Nephron progenitor cell (in vitro differentiated cells): Measurements from ENCODE around the gene CCDC92.

ENCODE experiments used
- DNase-seq: peaks from one replicate; pipeline ENCODE4 v3.0.0; 2021
- H3K27ac Mint-ChIP-seq: 2 replicates; pipeline ENCODE4 v1.8.0; 2021; ENCODE audit warnings: mild to moderate bottlenecking, moderate library complexity, mixed read lengths
- H3K27me3 Mint-ChIP-seq: 2 replicates; pipeline ENCODE4 v1.8.0; 2021; ENCODE audit warnings: mild to moderate bottlenecking, low read depth, mixed read lengths; ENCODE audit not compliant: poor library complexity
- H3K36me3 Mint-ChIP-seq: 2 replicates; pipeline ENCODE4 v1.8.0; 2021; ENCODE audit warnings: low read depth, mixed read lengths
- H3K4me1 Mint-ChIP-seq: 2 replicates; pipeline ENCODE4 v1.8.0; 2021; ENCODE audit warnings: mixed read lengths
- H3K4me3 Mint-ChIP-seq: 2 replicates; pipeline ENCODE4 v1.8.0; 2021; ENCODE audit warnings: mild to moderate bottlenecking, moderate library complexity, mixed read lengths
- H3K9me3 Mint-ChIP-seq: 2 replicates; pipeline ENCODE4 v1.8.0; 2021; ENCODE audit warnings: mild to moderate bottlenecking, moderate library complexity, mixed read lengths
- CTCF ChIP-seq: fragments of 200-600 bp; sonication (generic); IDR thresholded peaks from 2 replicates; pipeline ENCODE4 v1.5.0; 2021; ENCODE audit warnings: antibody characterized with exemption

CCDC92 gene

GRCh38 chr12:123910057-123910456 lies 62.6 kb downstream of the CCDC92 start:
- no peak overlapping the region for H3K4me3 Mint-ChIP-seq
- peak overlapping the region; percentile 77 for H3K27ac Mint-ChIP-seq
- peaks cover 8% of the 10 kb centered on the region for H3K9me3 Mint-ChIP-seq
- peaks cover 17% of the 10 kb centered on the region for H3K27me3 Mint-ChIP-seq
- H3K36me3 Mint-ChIP-seq, result no peaks in the 10 kb centered on the region
- H3K4me1 Mint-ChIP-seq, result peaks cover 49% of the 10 kb centered on the region
- no peak for DNase-seq
- no peak for TF ChIP-seq CTCF

- H3K4me3 Mint-ChIP-seq, result no peak overlapping the region
- TF ChIP-seq CTCF, result no peak
- no peak for DNase-seq
- H3K4me1 Mint-ChIP-seq, result peaks cover 56% of the 10 kb centered on the region
- peaks cover 15% of the 10 kb centered on the region for H3K27me3 Mint-ChIP-seq
- H3K9me3 Mint-ChIP-seq, result peaks cover 8% of the 10 kb centered on the region
- H3K27ac Mint-ChIP-seq, result peak overlapping the region; percentile 29
- no peaks in the 10 kb centered on the region for H3K36me3 Mint-ChIP-seq
These were observed 63.5 kb downstream of the CCDC92 start for GRCh38 chr12:123908884-123909725.

- peaks cover 8% of the 10 kb centered on the region for H3K9me3 Mint-ChIP-seq
- H3K27ac Mint-ChIP-seq, result peak overlapping the region; percentile 2
These were observed 64.7 kb downstream of the CCDC92 start for GRCh38 chr12:123907726-123908476.

GRCh38 chr12:123906711-123907420 lies 65.8 kb downstream of the CCDC92 start:
- peaks cover 78% of the 10 kb centered on the region for H3K4me1 Mint-ChIP-seq
- TF ChIP-seq CTCF, result no peak
- peak overlapping the region; percentile 87 for H3K27ac Mint-ChIP-seq
- H3K27me3 Mint-ChIP-seq, result peaks cover 5% of the 10 kb centered on the region
- DNase-seq, result no peak
- H3K9me3 Mint-ChIP-seq, result peaks cover 4% of the 10 kb centered on the region
- no peaks in the 10 kb centered on the region for H3K36me3 Mint-ChIP-seq
- H3K4me3 Mint-ChIP-seq, result no peak overlapping the region

More at GRCh38 chr12:123907726-123908476, 64.7 kb downstream of the CCDC92 start:
- Mint-ChIP-seq H3K4me3 (peak overlapping the region; percentile 49), H3K36me3 (no peaks in the 10 kb centered on the region), H3K4me1 (peaks cover 68% of the 10 kb centered on the region), H3K27me3 (peaks cover 9% of the 10 kb centered on the region)
- peak; percentile 34 for DNase-seq
- no peak for TF ChIP-seq CTCF

GRCh38 chr12:123905319-123905925 lies 67.2 kb downstream of the CCDC92 start:
- Mint-ChIP-seq H3K4me3 (no peak overlapping the region), H3K4me1 (peaks cover 92% of the 10 kb centered on the region), H3K36me3 (no peaks in the 10 kb centered on the region), H3K9me3 (peaks cover 9% of the 10 kb centered on the region), H3K27me3 (peaks cover 4% of the 10 kb centered on the region), H3K27ac (peak overlapping the region; percentile 36)
- peak; percentile 57 for TF ChIP-seq CTCF
- peak; percentile 34 for DNase-seq
